Mesenchymal stem cell (in vitro differentiated cells and primary cell): ENCODE results near the gene FAM3A. TPM values are rescaled to one million over a fixed set of nuclear protein-coding genes. Genes with fewer than 3 reads are reported as not detected.

Experiments
- DNase-seq: peaks from one replicate; pipeline ENCODE4 v3.0.0-alpha.2; 2013
- H2AFZ ChIP-seq: one replicate; pipeline ENCODE4 v1.6.1; 2013; ENCODE audit warnings: low read depth, mild to moderate bottlenecking, control low read depth, inconsistent platforms, low read length, moderate library complexity
- H2AK5ac ChIP-seq: 2 replicates; pipeline ENCODE4 v1.6.1; 2013; ENCODE audit warnings: low read length, moderate library complexity, mild to moderate bottlenecking, inconsistent platforms; ENCODE audit not compliant: severe bottlenecking
- H2BK120ac ChIP-seq: one replicate; pipeline ENCODE4 v1.6.1; 2013; ENCODE audit warnings: low read depth, mild to moderate bottlenecking, inconsistent platforms, low read length, moderate library complexity
- H2BK12ac ChIP-seq, 2 experiments: one replicate each; pipeline ENCODE4 v1.6.1; 2013; ENCODE audit warnings: inconsistent platforms in 2 of 2, low read length in 2 of 2, mild to moderate bottlenecking in 2 of 2, moderate library complexity in 2 of 2, control low read depth in 1 of 2
- H2BK15ac ChIP-seq: one replicate; pipeline ENCODE4 v1.6.1; 2013; ENCODE audit warnings: mild to moderate bottlenecking, low read depth, inconsistent platforms; ENCODE audit not compliant: poor library complexity, severe bottlenecking
- H2BK5ac ChIP-seq: 2 replicates; pipeline ENCODE4 v1.6.1; 2013; ENCODE audit warnings: low read depth, mild to moderate bottlenecking, low read length, control low read depth, inconsistent platforms; ENCODE audit not compliant: poor library complexity, severe bottlenecking
- H3K14ac ChIP-seq, 2 experiments: one replicate each; pipeline ENCODE4 v1.6.1; 2013; ENCODE audit warnings: inconsistent platforms in 2 of 2, low read length in 2 of 2, control low read depth in 1 of 2, mild to moderate bottlenecking in 1 of 2, moderate library complexity in 1 of 2
- H3K18ac ChIP-seq, 2 experiments: one replicate each; pipeline ENCODE4 v1.6.1; 2013; ENCODE audit warnings: inconsistent platforms in 2 of 2, low read length in 2 of 2, control low read depth in 1 of 2, low read depth in 1 of 2, mild to moderate bottlenecking in 1 of 2
- H3K23ac ChIP-seq, 2 experiments: one replicate each; pipeline ENCODE4 v1.6.1; 2013; ENCODE audit warnings: inconsistent platforms in 2 of 2, low read length in 2 of 2, mild to moderate bottlenecking in 2 of 2, moderate library complexity in 2 of 2, control low read depth in 1 of 2
- H3K27ac ChIP-seq: 2 replicates; pipeline ENCODE4 v1.5.1; 2013; ENCODE audit warnings: mild to moderate bottlenecking, moderate library complexity, low read length, control low read depth, inconsistent platforms; ENCODE audit not compliant: poor library complexity, severe bottlenecking
- H3K27me3 ChIP-seq, 2 experiments: 2 replicates each; pipeline versions ENCODE4 v1.6.1 to v1.7.0; 2013; ENCODE audit warnings: low read length in 2 of 2, mild to moderate bottlenecking in 2 of 2, moderate library complexity in 2 of 2, control low read depth in 1 of 2, inconsistent platforms in 1 of 2; ENCODE audit not compliant: control insufficient read depth in 1 of 2, insufficient read depth in 1 of 2
- H3K36me3 ChIP-seq, 2 experiments: 2 replicates each; pipeline versions ENCODE4 v1.6.1 to v1.7.0; 2013; ENCODE audit warnings: low read length in 2 of 2, control low read depth in 1 of 2, inconsistent platforms in 1 of 2, low read depth in 1 of 2, mild to moderate bottlenecking in 1 of 2; ENCODE audit not compliant: insufficient read depth in 2 of 2, control insufficient read depth in 1 of 2
- H3K4ac ChIP-seq, 2 experiments: one replicate each; pipeline ENCODE4 v1.6.1; 2013; ENCODE audit warnings: inconsistent platforms in 2 of 2, low read length in 2 of 2, mild to moderate bottlenecking in 2 of 2, moderate library complexity in 2 of 2, control low read depth in 1 of 2, low read depth in 1 of 2
- H3K4me1 ChIP-seq: 2 replicates; pipeline ENCODE4 v1.6.1; 2013; ENCODE audit warnings: low read depth, low read length, control low read depth; ENCODE audit not compliant: control insufficient read depth, insufficient read depth
- H3K4me2 ChIP-seq: 2 replicates; pipeline ENCODE4 v1.6.1; 2013; ENCODE audit warnings: low read length, mild to moderate bottlenecking, inconsistent platforms; ENCODE audit not compliant: poor library complexity, severe bottlenecking
- H3K4me3 ChIP-seq, 2 experiments: 2 replicates each; pipeline versions ENCODE4 v1.5.1 to v1.7.0; 2013; ENCODE audit warnings: low read length in 2 of 2, mild to moderate bottlenecking in 2 of 2, control low read depth in 1 of 2, low read depth in 1 of 2; ENCODE audit not compliant: insufficient read depth in 1 of 2
- H3K79me1 ChIP-seq: replicated peaks from 2 replicates; pipeline ENCODE4 v1.6.1; 2013; ENCODE audit warnings: mild to moderate bottlenecking, control low read depth, low read length, inconsistent platforms; ENCODE audit not compliant: poor library complexity, severe bottlenecking
- H3K9ac ChIP-seq: 2 replicates; pipeline ENCODE4 v1.7.0; 2013; ENCODE audit warnings: mild to moderate bottlenecking, low read length, moderate library complexity
- H3K9me3 ChIP-seq: 2 replicates; pipeline ENCODE4 v1.7.0; 2013; ENCODE audit warnings: mild to moderate bottlenecking, low read length; ENCODE audit not compliant: control insufficient read depth
- H4K8ac ChIP-seq: one replicate; pipeline ENCODE4 v1.6.1; 2013; ENCODE audit warnings: inconsistent platforms, mild to moderate bottlenecking, low read length, moderate library complexity
- H4K91ac ChIP-seq: one replicate; pipeline ENCODE4 v1.6.1; 2013; ENCODE audit warnings: mild to moderate bottlenecking, low read length, inconsistent platforms
- WGBS: methylation state at CpG from one replicate; pipeline ENCODE4 v1.1.7; 2013; ENCODE audit warnings: mixed read lengths; 5-methylcytosine and 5-hydroxymethylcytosine counted together
- small RNA-seq: library from polyadenylated mRNA; stranded (forward); fragments of <200 nt; extraction: miRNeasy Mini kit (QIAGEN cat#:217004); gene quantifications from one replicate; pipeline ENCODE3, GENCODE V24; 2013; ENCODE audit warnings: low read depth

The FAM3A gene

DNA sequence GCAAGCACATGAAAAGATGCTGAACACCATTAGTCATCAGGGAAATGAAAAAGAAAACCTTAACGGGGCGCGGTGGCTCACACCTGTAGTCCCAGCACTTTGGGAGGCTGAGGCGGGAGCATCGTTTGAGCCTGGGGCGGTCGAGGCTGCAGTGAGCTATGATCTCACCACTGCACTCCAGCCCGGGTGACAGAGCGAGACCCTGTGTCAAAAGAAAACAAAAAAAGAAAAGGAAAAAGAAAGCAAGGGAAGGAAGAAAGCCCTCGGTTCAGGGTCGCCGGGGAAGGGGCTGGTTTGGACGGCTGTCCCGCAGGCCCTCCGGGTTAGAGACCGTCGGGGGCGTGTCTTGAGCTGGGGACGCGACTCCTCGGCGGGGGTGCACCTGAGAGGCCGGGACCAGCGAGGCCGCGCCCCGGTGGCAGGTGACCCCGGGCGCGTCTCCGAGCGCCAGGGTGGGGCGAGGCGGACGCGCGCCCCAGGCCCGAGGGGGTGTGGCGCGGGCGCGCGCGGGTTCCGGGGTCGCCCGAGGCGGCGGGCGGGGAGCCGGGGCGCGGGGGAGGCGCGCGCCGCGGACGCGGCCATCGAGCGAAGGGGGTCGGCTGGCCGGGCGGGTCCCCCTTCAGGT lies 58.4 kb downstream of the FAM3A start:
- Histone ChIP-seq H2BK15ac (peak overlapping the region; percentile 28), H2BK12ac (no peak overlapping the region), H3K4me2 (peak overlapping the region; percentile 65), H3K18ac (peak overlapping the region in 1 of 2 experiments; percentile 52), H2BK5ac (no peak overlapping the region), H3K9ac (peak overlapping the region; percentile 48), H2AFZ (no peak overlapping the region), H3K23ac (no peak overlapping the region), H3K4me3 (peak overlapping the region; percentile 73 to 86), H3K9me3 (no peaks in the 10 kb centered on the region), H4K8ac (no peak overlapping the region), H3K14ac (no peak overlapping the region), H2AK5ac (no peak overlapping the region), H2BK120ac (peak overlapping the region; percentile 92), H4K91ac (peak overlapping the region; percentile 50), H3K27ac (no peak overlapping the region), H3K79me1 (peaks cover 4% of the 10 kb centered on the region), H3K4ac (no peak overlapping the region), H3K36me3 (peaks cover 24 to 32% of the 10 kb centered on the region in 2 experiments), H3K4me1 (peaks cover 18% of the 10 kb centered on the region), H3K27me3 (no peaks in the 10 kb centered on the region)
- DNase-seq, result no peak
- WGBS, result 27% methylated on average over 17 of the region's 65 CpGs

Small RNA genes within 50 kb of the gene (small RNA-seq; reads per million reads assigned to genes)
- not detected for gene RN7SL697P
